AML-193 (cell line): Measurements from ENCODE around the gene CACNA2D3.
"Not testable (repeated sequence)": the region's sequence is repeated elsewhere in the genome, so short reads cannot be mapped to it uniquely, and the experiment has no call there.

Experiments used
- DNase-seq, 2 experiments: peaks; one replicate each; lab custom pipeline; 2025; lab: John Stamatoyannopoulos, UW

CACNA2D3 gene

DNA sequence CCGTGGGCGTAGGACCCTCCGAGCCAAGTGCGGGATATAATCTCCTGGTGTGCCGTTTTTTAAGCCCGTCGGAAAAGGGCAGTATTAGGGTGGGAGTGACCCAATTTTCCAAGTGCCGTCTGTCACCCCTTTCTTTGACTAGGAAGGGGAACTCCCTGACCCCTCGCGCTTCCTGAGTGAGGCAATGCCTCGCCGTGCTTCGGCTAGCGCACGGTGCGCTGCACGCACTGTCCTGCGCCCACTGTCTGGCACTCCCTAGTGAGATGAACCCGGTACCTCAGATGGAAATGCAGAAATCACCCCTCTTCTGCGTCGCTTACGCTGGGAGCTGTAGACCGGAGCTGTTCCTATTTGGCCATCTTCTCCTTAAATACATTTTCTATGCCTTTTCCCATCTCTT lies 342.2 kb downstream of the CACNA2D3 start:
- DNase-seq, result not testable (repeated sequence)

DNA sequence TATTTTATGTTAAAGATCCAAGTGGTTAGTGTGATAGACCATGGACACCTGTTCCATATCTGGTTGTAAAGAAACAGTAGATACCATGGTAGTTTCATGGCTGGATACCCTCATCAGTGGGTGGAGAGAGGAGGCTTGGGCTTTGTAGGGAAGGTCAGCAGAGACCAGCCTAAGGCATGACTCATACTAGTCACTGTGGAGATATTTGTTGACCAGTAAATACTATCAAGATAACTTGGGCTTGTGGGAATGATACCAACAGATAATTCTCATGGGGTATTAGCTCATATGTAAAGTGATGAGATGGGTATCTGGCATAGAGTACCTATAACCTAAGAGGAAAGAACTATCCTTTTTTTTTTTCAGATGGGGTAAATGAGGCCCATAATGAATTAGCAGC lies 354.5 kb downstream of the CACNA2D3 start:
- no peak for DNase-seq

DNA sequence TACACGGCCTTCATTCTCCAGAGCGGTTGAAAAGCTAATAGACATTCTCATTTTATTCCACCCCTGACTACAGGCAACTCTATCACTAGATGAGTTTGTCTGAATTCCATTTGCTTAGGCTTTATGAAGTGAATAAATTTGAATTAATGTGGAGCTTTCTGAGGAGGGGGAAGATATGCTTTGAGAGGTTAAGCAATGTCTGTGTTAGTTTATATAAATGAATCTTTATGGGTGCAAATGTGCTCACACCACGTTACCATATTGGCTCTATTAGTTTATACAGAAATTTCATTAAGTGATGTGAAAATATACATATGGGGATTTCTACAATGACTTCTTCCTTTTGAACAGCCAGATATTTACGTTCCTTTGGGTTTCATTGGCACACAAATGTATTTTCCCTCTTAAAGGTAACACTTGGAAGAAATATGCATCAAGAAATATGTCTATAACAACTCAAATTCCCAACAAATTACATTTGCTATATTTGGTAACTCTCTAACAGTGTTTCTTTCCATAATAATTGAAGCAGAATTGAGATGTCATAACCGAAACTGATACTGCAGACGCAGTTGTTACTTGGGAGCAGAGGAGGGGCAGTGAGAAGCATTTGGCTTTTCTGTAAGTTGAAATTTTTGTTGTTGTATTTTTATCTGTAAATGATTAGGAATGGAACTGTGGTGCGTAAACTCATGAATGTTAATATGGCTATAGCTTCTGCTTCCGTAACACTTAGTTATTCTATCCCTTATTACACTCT lies 359.4 kb downstream of the CACNA2D3 start:
- DNase-seq, result no peak

DNA sequence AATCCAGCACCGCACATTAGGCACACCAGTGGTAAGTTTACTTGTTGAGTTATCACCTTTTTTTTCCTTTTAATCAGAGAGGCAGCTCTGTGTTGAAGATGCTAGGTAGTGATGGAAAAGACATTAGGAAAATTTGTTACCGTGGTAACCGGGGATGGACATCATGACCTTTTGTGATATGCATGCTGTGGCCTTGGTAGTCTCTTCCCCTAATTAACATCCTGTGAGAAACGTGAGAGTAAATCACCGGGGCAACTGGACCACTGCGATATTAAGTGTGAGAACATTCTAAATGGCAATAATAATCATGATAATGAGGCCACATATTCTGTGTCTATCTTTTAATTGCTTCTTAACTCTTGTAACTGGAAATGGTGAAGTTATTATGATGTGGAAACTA lies 362.0 kb downstream of the CACNA2D3 start:
- DNase-seq, result no peak

DNA sequence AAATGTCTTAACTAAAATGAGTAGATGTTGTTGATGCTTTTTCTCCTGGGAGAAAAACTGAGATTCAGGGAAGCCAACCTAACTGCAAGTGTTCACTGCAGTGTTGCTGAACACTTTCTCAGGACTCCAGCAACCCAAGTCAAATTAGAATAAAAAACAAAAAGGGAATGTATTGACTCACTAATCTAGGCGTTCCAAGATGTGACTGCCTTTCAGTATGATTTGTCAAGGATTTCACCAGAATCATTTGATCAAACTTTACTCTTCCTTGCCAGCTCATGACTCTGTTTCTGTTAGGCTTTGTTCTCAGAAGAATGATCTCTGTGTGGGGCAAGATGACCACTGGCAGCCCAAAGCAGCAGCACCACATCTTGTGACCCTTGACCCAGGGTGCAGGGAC lies 364.0 kb downstream of the CACNA2D3 start:
- no peak for DNase-seq

DNA sequence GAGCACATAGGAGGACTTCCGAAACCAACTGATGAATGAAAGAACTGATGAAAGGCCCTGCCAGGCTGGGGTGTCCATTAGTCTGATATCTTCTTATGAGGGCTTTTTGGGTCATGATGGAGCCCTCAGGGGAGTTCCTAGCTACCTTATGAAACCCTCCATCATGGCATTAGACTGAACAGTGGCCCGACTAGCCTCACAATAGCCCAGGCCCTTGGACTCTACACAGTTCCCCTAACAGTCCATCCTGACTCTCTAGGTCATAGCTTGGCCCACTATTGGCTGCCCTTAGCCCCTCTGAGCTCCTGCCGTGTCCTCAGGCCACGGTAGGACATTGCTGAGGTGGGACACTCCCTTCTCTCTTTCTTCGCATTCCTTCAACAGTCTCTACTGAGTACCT lies 365.9 kb downstream of the CACNA2D3 start:
- DNase-seq, result no peak

DNA sequence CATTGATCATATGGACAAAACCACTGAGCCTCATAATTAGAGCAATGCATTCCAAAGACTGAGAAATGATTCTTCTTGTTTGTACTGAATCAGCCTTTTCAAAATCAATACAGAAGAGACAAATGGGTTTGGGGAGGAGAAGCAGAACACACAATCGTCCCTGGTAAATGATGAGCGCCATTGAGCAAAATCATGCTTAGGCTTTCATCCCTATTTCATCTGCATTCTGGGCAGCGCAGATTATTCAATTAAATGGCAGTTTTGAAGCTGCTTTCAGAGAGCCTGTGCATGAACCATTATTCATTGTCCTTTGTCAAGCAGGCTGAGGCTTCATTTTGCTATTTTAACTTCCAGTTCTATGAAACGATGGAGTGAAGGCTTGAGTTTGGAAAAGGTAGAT lies 371.9 kb downstream of the CACNA2D3 start:
- DNase-seq, result no peak

DNA sequence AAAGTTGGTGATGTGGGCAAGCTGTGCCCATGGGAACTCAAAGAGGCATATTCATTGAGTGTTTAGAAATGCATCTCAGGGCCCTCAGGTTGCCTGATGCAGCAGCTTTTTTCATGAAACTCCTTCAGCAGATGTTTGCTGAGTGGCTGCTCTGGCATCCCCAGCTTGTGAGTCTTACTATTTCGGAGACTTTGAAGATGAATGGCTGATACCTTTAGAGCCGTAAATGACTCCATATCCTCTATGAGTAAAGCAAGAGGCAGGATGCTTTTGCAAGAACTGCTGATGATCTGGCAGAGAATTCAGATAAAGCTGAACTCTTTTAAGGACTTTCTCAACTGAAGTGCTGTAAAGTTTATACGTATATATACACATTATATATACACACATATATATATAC lies 384.3 kb downstream of the CACNA2D3 start:
- no peak for DNase-seq

DNA sequence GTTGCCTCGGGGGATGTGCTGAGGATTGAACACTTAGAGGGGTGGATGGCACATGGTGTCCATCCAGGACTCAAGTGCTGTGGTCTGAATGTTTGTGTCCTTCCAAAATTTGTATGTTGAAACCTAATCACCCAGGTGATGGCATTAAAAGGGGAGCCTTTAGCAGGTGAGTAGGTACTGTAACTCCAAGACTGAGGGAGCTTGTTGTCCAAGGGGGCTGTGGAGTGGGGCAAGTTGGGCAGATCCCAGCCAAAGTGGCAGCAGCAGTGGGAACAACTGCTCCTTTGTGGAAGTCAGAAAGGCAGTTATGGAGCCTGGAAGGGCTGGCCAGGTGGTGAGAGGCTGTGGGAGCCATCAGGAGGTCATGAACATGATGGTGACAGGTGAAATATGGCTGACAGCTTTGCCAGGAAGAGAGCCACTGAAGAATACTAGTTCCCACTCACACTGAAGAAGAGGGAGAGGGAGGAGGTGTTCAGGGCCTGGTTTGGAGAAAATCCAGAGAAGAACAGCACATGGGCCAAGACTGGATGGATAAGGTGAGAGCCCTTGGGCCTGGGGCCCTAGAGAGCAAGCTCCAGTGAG lies 385.6 kb downstream of the CACNA2D3 start:
- no peak for DNase-seq

DNA sequence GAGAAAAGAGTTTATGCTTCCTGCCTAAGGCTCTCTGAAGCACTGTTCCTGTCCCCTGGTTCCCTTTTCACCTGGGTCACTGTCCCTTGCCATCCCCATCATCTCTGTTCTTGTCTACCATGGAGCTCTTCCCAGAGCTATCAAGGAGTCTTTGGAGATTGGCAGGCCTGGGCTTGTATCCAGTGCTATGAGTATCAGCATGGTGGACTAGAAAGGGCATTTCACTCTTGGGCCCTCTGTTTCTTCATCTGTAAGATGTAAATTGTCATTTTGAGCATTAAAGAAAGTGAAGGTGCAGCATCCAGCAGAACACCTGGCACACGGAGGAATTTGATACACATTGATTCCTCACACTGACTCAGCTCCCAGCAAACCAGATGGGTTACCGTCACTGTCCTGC lies 388.2 kb downstream of the CACNA2D3 start:
- no peak for DNase-seq

DNA sequence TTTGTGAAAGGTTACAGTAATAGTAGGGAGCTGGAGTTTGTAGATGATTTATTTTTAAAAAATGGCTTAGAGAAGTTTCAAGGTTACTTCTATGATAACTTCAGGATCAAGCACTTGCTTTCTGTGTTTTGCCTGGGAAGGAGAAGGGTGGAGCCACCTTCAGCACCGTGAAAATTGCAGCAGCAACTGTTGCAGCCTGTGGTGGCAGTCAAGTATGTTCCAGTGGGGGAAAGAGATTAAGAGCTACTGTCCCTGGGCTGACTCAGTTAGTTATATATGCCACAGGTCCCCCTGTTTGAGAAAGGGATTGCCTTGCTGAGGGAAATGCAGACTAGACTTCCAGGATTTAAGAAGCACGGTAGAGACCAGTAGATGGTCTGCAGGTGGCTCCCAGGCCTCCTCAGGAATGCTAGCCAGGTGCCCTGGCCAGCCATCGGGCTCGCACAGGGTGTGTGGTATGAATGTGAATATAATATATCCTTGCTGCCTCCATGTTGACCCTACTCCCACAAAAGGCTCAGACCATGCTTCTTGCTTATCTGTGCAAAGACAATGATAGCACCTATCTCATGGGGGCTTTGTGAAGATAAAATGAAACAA lies 389.5 kb downstream of the CACNA2D3 start:
- no peak for DNase-seq

DNA sequence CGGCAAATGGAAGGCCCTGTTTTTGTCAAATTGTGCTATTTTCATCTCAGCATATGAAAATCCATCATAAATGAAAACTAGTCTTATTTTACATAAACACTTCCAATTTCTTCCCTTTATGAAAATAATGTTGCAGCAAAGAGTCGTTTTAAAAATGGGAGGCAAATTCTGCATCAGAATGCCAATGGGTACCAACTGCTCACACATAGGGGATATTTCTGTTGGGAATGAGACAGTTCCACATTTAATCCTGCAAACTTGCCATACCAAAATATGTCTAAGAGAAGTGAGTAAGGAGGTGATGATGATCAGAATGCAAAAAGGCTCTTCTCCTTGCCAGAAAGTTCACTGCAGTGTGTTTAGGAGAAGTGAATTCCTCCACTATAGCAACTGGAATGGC lies 391.7 kb downstream of the CACNA2D3 start:
- DNase-seq, result no peak

DNA sequence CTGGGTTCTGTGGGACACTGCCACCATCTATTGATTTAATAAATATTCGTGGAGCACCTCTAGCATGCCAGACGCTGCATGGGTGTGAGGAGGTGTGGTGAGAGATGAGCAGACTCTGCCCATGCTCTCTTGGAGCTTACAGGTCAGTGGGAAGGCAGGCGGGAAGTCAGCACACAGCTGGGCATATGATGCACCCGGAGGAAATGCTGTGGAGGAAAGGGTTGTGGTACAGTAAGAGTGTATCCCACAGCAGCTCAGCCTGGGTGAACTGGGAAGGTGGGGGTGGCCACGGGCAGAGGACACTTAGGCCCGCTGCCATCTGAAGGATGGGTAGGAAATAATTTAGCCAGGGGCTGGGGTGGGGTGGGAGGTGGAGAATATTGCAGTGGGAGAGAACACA lies 392.1 kb downstream of the CACNA2D3 start:
- no peak for DNase-seq

DNA sequence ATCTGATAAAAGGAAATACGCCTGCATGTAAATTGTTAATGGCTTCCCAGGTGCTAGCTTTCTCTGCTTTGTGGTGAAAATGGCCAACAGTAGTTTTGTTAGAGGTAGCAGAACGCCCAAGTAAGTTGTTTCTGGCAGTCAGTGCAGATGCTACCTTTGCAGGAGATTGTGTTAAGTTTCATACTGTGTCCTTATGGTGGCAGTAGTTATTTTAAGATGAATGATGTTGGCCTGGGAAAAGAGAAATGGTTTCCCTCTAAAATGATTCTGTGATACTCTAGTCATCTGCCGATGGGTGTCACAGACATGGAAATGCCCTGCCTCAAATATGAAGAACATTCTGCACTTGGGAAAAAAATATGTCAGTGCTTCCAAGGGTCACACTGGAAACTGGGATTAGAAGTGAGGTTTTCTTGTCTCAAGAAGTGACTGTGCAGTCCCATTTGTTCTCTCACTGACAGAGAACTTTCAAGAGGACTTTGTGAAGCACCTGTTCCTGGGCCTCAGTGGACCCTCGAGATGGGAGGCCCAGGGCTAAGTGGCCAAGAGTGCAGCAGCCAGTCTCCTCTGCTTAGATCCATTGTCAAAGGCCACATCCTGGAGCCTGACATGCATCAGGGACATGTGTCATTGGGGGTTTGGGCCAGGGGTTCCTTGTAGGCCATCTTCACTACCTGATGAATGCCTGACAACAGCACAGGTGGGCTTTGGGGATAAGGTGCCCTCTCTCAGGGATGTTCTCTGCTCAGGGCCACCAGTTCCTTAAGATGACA lies 393.3 kb downstream of the CACNA2D3 start:
- DNase-seq, result no peak

DNA sequence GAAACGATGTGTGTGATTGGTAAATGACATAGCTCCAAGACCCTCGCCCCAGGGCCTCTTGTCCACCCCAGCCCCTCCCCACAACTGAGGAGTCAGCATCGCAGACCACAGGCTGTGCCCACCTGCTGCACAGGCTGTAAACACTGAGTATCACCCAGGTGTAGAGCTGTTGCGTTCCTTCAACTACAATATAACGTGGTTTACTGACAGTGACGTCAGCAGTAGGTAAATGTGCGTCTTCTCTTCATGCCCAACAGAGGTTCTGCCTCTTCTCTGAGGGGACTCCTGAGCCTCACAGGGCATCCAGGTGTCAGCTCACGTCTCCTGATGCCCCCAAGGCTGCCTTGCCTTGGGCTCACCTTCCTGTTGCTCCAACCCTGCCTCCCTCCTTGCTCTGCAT lies 395.1 kb downstream of the CACNA2D3 start:
- no peak for DNase-seq

DNA sequence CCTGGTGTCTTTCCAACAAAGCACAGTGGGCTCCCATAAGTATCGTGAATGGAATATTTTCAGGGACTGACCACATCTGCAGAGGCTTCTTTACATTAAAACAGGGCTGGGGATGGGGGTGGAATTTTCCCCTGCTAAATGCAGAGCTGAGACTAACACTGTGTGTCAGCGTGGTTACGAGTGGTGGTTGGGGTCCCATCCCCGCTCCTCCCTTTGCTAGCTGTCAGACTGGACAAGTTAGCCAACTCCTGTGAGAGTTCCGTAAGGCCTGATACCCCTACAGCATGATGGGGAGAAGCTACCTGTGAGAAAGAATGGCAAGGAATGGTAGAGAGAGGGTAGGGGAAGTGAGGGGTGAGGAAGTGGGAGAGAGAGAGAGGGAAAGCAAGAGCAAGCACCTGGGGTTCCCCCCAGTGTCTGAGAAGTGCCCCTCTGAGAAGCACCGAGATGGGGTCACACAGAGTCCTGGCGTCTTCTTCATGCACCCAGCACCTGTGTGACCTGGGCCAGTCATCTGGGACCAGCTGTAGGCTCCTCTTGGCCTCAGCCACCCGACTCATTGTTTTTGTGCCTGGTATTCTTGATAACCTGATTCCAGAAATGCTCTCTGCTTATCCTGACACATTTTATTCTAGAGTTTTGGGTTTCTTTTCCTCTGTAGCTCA lies 395.8 kb downstream of the CACNA2D3 start:
- DNase-seq, result no peak

DNA sequence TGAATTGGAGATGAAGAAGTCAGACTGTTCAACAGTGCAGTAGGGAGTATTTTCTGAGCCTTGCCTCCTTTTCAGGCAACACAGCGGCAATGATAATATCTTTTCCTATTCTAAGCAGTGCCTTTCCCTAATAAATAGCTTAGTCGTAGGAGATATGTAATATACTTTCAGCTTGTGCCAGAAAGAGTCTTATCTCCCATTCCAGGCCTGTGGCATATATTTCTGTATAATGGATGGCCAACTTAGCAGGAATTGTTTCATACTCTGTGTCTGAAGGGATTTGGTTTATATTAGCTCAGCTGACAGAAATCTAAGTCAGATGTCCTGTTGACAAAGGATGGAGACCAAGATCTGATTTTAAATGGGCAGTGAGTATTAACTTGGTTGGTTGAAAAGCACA lies 397.1 kb downstream of the CACNA2D3 start:
- DNase-seq, result no peak

DNA sequence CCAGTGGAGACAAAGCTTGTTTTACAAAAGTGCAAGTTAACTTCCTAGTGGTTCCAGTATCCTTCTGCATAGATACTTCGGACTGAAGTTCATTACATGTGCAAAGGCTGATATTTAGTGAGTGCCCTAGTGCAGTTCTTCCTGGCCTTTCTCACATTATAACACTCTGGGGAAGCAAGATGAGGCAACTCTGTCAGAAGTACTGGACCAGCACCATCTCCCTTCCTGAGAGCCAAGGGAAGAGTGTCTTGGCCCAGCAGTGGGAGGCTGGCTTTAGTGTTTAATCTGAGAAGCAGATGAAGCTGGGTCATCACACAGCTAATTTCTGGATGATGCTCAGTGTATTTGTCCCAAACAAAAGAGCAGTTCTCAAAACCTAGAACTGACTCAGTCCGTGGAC lies 397.7 kb downstream of the CACNA2D3 start:
- no peak for DNase-seq

DNA sequence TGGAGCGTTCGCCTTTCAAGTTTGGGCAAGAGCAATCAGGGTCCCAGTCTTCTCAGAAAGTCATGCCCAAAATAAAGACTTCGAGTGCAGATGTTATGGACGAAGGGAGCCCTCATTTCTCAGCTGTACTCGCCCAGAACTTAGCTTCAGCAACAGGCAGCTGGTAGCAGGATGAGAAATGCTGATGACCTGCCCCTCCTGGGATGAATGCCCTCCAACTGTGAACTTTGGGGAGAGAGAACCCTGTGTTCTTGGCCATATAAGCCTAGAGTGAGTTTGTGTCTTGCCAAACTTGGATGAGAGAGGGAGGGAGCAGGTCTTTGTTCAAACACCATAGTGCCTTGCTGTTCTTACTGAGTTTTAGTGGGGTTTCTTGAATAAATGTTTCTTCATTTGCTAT lies 405.2 kb downstream of the CACNA2D3 start:
- DNase-seq, result no peak

DNA sequence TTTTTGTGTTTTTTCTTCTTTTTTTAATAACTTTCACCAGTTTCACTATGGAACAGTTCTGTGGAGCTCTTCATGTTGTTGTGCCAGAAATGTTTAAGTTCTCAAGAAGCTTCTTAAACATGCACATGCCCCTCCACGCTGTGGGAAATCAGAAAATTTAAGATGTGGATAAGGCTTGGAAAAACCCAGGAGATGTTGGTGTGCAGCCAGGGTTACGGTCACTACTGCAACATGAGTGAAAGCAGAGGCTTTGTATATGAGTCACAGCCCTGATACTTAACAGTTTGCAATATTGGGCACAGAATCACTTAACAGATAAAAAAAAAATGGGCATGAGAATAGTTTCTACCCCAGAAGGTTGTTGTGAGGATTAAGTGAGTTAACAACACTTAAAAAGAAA lies 405.6 kb downstream of the CACNA2D3 start:
- DNase-seq, result no peak

DNA sequence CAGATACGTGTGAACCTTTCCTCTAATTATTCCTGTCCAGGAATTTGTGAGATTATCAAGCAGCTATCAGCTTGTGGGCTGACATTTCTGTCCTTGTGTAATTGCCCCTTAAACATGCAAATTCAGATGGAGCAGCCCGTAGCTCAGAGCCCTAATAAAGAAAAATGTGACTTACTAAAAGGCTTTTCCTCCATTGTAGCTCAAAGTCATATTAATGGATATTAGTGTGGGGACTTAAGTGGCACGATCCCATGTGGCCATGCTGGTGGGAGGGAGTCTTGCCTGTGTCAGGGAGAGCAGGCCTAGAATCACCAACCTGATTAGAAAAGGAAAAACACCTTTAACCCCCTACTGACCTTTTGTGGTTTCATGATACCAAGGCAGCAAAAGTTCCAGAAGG lies 406.3 kb downstream of the CACNA2D3 start:
- no peak for DNase-seq

DNA sequence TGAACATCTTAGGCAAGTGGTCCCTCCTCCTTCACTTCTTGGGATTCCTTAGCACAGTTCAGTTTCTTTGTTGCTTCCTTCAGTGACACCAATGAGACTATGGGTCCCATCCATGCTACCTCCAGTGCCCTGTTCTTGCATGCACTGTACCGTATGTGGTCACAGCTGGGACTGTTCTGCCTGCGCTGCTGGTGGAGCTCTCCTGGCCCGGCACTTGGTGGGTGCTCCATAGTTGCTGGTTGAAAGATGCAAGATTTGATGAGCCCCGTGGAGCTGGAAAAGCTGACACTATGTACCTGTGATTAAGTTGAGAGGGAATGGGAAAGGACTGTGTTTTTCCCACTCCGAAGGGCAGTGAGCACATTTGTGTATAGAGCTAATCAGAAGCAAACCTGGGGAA lies 407.7 kb downstream of the CACNA2D3 start:
- no peak for DNase-seq
